ENCODE data around the gene SNRPA.

SNRPA gene

DNA sequence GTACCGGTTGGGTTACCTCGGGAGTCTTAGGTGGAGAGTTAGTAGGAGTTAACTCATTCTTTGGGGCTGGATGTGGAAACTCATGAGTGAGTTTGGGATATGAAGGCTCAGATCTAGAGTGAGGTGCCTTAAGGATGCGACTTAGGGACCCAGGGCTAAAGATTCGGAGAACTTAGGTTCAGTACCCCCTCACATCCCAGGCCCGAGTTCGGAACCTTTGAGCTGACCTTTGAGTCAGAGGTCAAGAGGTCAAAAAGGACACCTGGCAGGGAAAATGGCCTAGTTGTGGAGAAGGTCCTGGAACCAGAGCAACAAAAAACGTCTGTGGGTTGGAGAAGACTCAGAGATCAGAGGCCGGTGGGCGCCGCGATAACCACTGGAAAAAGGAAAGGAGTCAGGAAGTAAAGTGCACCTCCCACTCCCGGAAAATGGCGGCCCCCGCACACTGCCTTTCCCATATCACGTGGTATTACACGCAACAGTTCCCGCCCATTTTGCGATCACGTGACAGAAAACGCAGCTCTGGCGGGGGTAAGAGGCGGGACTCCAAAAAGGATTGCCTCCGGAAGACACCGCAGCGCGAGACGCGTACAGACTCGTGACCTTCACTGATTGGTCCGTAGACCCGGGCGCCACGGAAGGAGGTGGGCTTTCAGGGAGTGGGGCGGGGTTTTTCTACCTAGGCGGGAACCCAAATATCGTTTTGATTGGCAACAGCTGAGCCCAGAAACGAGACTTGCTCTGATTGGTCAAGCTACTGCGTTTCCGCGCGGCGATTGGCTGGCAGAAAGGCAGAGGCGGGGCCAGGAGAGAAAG lies 737 bp upstream of the SNRPA start, which contains the start of gene ACTMAP:
TSS of gene ACTMAP (minus strand) at position 420 of the 816 bp plus-strand sequence. CDS start 674 bp downstream, outside the sequence.
- TF ChIP-seq, protein P1, sequence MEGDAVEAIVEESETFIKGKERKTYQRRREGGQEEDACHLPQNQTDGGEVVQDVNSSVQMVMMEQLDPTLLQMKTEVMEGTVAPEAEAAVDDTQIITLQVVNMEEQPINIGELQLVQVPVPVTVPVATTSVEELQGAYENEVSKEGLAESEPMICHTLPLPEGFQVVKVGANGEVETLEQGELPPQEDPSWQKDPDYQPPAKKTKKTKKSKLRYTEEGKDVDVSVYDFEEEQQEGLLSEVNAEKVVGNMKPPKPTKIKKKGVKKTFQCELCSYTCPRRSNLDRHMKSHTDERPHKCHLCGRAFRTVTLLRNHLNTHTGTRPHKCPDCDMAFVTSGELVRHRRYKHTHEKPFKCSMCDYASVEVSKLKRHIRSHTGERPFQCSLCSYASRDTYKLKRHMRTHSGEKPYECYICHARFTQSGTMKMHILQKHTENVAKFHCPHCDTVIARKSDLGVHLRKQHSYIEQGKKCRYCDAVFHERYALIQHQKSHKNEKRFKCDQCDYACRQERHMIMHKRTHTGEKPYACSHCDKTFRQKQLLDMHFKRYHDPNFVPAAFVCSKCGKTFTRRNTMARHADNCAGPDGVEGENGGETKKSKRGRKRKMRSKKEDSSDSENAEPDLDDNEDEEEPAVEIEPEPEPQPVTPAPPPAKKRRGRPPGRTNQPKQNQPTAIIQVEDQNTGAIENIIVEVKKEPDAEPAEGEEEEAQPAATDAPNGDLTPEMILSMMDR (IDR thresholded peaks at IDR 0.05; ENCODE audit: control extremely low read depth, extremely low read depth, low read depth, missing control alignments), result no peak
- peak; percentile 99 for DNase-seq (ENCODE audit: extremely low spot score)
- POLR2A ChIA-PET, result interaction anchor here (0.5 to 1.5 kb wide), 7 partner anchors 9 to 60 kb away, joined by 3 to 21 read pairs (median 5); partner anchors contain the start of genes COQ8B, EGLN2, ITPKC and NUMBL
- CTCF ChIA-PET, result interaction anchor here (1.0 to 1.3 kb wide), 4 partner anchors 26 to 87 kb away, joined by 3 to 7 read pairs (median 4); partner anchors contain the start of gene RAB4B

- ChIA-PET CTCF (interaction anchor here (1.2 to 1.3 kb wide), 2 partner anchors 18 to 25 kb away, joined by 3 to 6 read pairs; partner anchors contain the start of gene RAB4B), POLR2A (interaction anchor here (0.6 to 1.0 kb wide), 4 partner anchors 25 to 107 kb away, joined by 3 to 5 read pairs (median 4); partner anchors contain the start of gene RAB4B)
- TF ChIP-seq, protein P1 (IDR thresholded peaks at IDR 0.05; ENCODE audit: control extremely low read depth, extremely low read depth, low read depth, missing control alignments), result no peak
- no peak for DNase-seq (ENCODE audit: extremely low spot score)
These were observed 1.3 kb downstream of the SNRPA start for GRCh38 chr19:40752257-40752781.

GRCh38 chr19:40754611-40755247 lies 3.7 kb downstream of the SNRPA start:
- DNase-seq (ENCODE audit: extremely low spot score), result no peak
- ChIA-PET CTCF (interaction anchor here (1.0 to 2.0 kb wide), 5 partner anchors 9 to 93 kb away, joined by 3 to 9 read pairs (median 3); no protein-coding TSS in a partner anchor), POLR2A (interaction anchor here (0.6 to 1.2 kb wide), 5 partner anchors 11 to 1105 kb away, joined by 3 to 9 read pairs (median 4); partner anchors contain the start of gene EGLN2)
- TF ChIP-seq, protein P1 (IDR thresholded peaks at IDR 0.05; ENCODE audit: control extremely low read depth, extremely low read depth, low read depth, missing control alignments), result no peak

GRCh38 chr19:40755248-40755624 lies 4.2 kb downstream of the SNRPA start:
- TF ChIP-seq, protein P1 (IDR thresholded peaks at IDR 0.05; ENCODE audit: control extremely low read depth, extremely low read depth, low read depth, missing control alignments), result no peak
- ChIA-PET CTCF (interaction anchor here (1.2 to 2.0 kb wide), 3 partner anchors 11 to 92 kb away, joined by 3 to 9 read pairs (median 3); no protein-coding TSS in a partner anchor), POLR2A (interaction anchor here (0.6 to 1.2 kb wide), 5 partner anchors 11 to 1104 kb away, joined by 3 to 9 read pairs (median 4); partner anchors contain the start of gene EGLN2)
- DNase-seq (ENCODE audit: extremely low spot score), result no peak

DNA sequence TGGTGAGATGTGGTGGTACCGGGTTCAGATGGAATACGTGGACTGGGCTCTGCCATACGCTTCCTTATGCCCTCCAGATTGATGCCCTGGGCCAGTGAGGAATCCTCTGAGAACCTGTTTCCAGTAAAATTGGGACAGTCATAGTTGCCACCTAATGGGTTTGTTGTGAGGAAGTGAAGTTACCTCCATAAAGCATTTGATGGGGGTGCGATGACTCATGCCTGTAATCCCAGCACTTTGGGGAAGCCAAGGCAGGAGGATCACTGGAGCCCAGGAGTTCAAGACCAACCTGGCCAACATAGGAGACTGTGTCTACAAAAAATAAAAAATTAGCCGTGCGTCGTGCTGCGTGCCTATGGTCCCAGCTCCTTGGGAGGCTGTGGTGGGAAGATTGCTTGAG lies 4.8 kb downstream of the SNRPA start:
- ChIA-PET POLR2A (interaction anchor here (0.6 kb wide), 1 partner anchor 536 kb away, joined by 3 read pairs; no protein-coding TSS in a partner anchor), CTCF (interaction anchor here (1.2 to 2.0 kb wide), 3 partner anchors 12 to 93 kb away, joined by 3 to 9 read pairs (median 3); no protein-coding TSS in a partner anchor)
- no peak for DNase-seq (ENCODE audit: extremely low spot score)
- TF ChIP-seq, protein P1 (IDR thresholded peaks at IDR 0.05; ENCODE audit: control extremely low read depth, extremely low read depth, low read depth, missing control alignments), result no peak

All from GM10248 (cell line).